HepG2 (cell line): ENCODE measurements around the gene LENG1. TPM values are rescaled to one million over a fixed set of nuclear protein-coding genes. Genes with fewer than 3 reads are reported as not detected.

Source experiments
- ASH2L ChIP-seq: fragments of 300-600, 200-600 bp; sonication (generic); IDR thresholded peaks from 2 replicates; pipeline ENCODE4 v1.7.0; 2017; ENCODE audit warnings: low read depth, mild to moderate bottlenecking, moderate library complexity, mixed read lengths, low read length; ENCODE audit not compliant: insufficient read length
- ATF7 ChIP-seq, 2 experiments: fragments of 450-650 bp in 1 of 2; sonication (generic) in 1 of 2; formaldehyde crosslinking in 1 of 2; IDR thresholded peaks; 2 replicates each; pipeline versions ENCODE4 v1.4.0 to v1.6.1; 2016 to 2020; ENCODE audit warnings: antibody characterized with exemption in 1 of 2, mild to moderate bottlenecking in 1 of 2, missing genetic modification reagents in 1 of 2
- HCFC1 ChIP-seq: fragments of 150-350 bp; IDR thresholded peaks from 2 replicates; pipeline ENCODE4 v1.6.1; 2014; ENCODE audit warnings: low read depth, low read length
- HOXD1 ChIP-seq: sonication (generic); formaldehyde crosslinking; IDR thresholded peaks from 2 replicates; pipeline ENCODE4 v1.5.0; 2020; ENCODE audit warnings: missing genetic modification reagents
- PBX3 ChIP-seq: sonication (generic); formaldehyde crosslinking; IDR thresholded peaks from 2 replicates; pipeline ENCODE4 v1.8.1; 2023; ENCODE audit warnings: missing genetic modification reagents, inconsistent platforms, borderline replicate concordance
- PRPF4 ChIP-seq: fragments of 200-400 bp; formaldehyde crosslinking; IDR thresholded peaks from 2 replicates; pipeline ENCODE4 v1.6.1; 2016; ENCODE audit warnings: low read length, low read depth; ENCODE audit not compliant: poor library complexity, severe bottlenecking
- SMAD3 ChIP-seq: sonication (generic); formaldehyde crosslinking; IDR thresholded peaks from 2 replicates; pipeline ENCODE4 v1.4.0; 2020; ENCODE audit warnings: missing genetic modification reagents
- YY1 ChIP-seq: IDR thresholded peaks from 2 replicates; pipeline ENCODE4 v1.6.1; 2011; ENCODE audit warnings: low read length, low read depth, moderate library complexity, mild to moderate bottlenecking; ENCODE audit not compliant: insufficient read depth, insufficient replicate concordance
- ZBTB1 ChIP-seq: sonication (generic); formaldehyde crosslinking; IDR thresholded peaks from 2 replicates; pipeline ENCODE4 v1.4.0; 2020; ENCODE audit warnings: missing genetic modification reagents, borderline replicate concordance
- ZBTB42 ChIP-seq: sonication (generic); formaldehyde crosslinking; IDR thresholded peaks from 2 replicates; pipeline ENCODE4 v1.5.0; 2020; ENCODE audit warnings: mild to moderate bottlenecking, missing genetic modification reagents
- ZEB1 ChIP-seq: IDR thresholded peaks from 2 replicates; pipeline ENCODE4 v1.6.1; 2012; ENCODE audit warnings: mild to moderate bottlenecking, low read depth, inconsistent platforms; ENCODE audit not compliant: insufficient replicate concordance
- ZFAT ChIP-seq: sonication (generic); formaldehyde crosslinking; conservative IDR thresholded peaks from 2 replicates; pipeline ENCODE4 v1.8.1; 2023; ENCODE audit warnings: missing genetic modification reagents, inconsistent platforms
- ZMYM2 ChIP-seq: sonication (generic); formaldehyde crosslinking; IDR thresholded peaks from 2 replicates; pipeline ENCODE4 v1.8.0; 2022; ENCODE audit warnings: mild to moderate bottlenecking, missing genetic modification reagents
- ZNF142 ChIP-seq: sonication (generic); formaldehyde crosslinking; IDR thresholded peaks from 2 replicates; pipeline ENCODE4 v1.4.0; 2020; ENCODE audit warnings: missing genetic modification reagents
- ZNF510 ChIP-seq: sonication (generic); formaldehyde crosslinking; IDR thresholded peaks from 2 replicates; pipeline ENCODE4 v1.4.0; 2020; ENCODE audit warnings: low read depth, mild to moderate bottlenecking, missing genetic modification reagents
- ZNF549 ChIP-seq: sonication (generic); formaldehyde crosslinking; IDR thresholded peaks from 2 replicates; pipeline ENCODE4 v1.5.0; 2020; ENCODE audit warnings: missing genetic modification reagents
- ZNF569 ChIP-seq: sonication (generic); formaldehyde crosslinking; IDR thresholded peaks from 2 replicates; pipeline ENCODE4 v1.5.0; 2020; ENCODE audit warnings: mild to moderate bottlenecking, missing genetic modification reagents, moderate library complexity, borderline replicate concordance
- ZNF850 ChIP-seq: sonication (generic); formaldehyde crosslinking; conservative IDR thresholded peaks from 2 replicates; pipeline ENCODE4 v1.9.0; 2021; ENCODE audit warnings: mild to moderate bottlenecking, missing genetic modification reagents
- polyA plus RNA-seq, 8 experiments: library from polyadenylated mRNA; depleted of rRNA in 3 of 8; stranded (reverse) in 7 of 8; unstranded in 1 of 8; fragments of >200 nt; fragmentation: Illumina TruSeq in 4 of 8; extraction: Trizol in 4 of 8; gene quantifications; 2 replicates each; pipeline versions ENCODE4 v1.2.1 to v1.2.3, GENCODE V29; 2011 to 2016; ENCODE audit warnings: low read depth in 4 of 8, missing spikeins in 1 of 8, mixed read lengths in 1 of 8; ENCODE audit not compliant: insufficient read depth in 1 of 8
- total RNA-seq, 5 experiments: library from RNA; depleted of rRNA; stranded (reverse); fragments of >200 nt; fragmentation: Illumina TruSeq; extraction: Trizol; gene quantifications; 2 replicates each; pipeline ENCODE4 v1.2.3, GENCODE V29; 2016; ENCODE audit warnings: low read depth in 1 of 5
- TF ChIP-seq, protein P1 (sequence below): sonication (generic); formaldehyde crosslinking; IDR thresholded peaks from 2 replicates; pipeline ENCODE4 v1.4.0; 2020; ENCODE audit warnings: missing genetic modification reagents, borderline replicate concordance

LENG1 gene
- total and polyA plus RNA-seq, 2 of the 13 experiments (the other 11 are each of a cell fraction or from before 2014, with no cell fraction given), result 1.8 to 3.8 TPM

DNA sequence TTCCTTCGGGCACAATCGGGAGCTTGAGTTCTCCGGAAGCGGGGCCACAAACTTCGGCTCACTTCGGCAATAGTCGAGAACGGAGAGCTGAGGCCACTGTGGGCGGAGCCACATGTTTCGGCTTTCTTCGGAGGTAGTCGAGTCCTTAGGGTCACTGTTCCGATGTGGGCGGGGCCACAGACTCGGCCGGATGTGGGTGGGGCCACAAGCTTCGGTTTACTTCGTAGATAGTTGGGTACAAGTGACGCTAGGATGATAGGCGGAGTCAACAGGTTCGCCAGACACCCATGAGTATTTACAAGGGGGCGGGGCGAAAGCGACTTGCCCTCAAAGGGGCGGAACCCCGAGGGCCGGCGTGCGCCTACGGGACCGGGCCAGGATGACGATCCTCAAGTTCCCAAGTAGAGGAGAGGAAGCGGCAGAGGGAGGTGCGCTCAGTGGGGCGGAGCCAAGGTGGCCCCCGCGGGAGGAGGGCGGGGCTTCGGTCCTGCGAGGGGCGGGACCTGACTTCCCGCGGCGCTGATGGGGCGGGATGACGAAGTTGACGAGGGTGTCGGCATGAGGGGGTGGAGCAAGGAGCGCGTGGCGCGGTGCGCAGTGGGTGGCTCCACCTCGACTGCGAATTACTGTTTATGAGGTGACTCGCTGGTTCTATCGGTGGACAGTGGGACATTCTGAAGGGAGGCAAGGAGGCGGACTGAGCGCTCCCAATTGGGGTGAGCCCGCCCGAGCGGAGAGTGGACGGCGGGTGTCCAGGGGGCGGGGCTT is 30.4 kb upstream of the LENG1 start (continued):
- no peak for TF ChIP-seq ZNF142
- no peak for TF ChIP-seq ZNF510
- TF ChIP-seq ZNF549 (CRISPR knock-in tag), result no peak
- TF ChIP-seq ZFAT (CRISPR knock-in tag), result no peak
- no peak for TF ChIP-seq ZBTB1
- no peak for TF ChIP-seq ZMYM2 (CRISPR knock-in tag)
- TF ChIP-seq ZNF569 (CRISPR knock-in tag), result no peak
- peak; percentile 14 for TF ChIP-seq YY1
- no peak for TF ChIP-seq PRPF4
- TF ChIP-seq, protein P1, sequence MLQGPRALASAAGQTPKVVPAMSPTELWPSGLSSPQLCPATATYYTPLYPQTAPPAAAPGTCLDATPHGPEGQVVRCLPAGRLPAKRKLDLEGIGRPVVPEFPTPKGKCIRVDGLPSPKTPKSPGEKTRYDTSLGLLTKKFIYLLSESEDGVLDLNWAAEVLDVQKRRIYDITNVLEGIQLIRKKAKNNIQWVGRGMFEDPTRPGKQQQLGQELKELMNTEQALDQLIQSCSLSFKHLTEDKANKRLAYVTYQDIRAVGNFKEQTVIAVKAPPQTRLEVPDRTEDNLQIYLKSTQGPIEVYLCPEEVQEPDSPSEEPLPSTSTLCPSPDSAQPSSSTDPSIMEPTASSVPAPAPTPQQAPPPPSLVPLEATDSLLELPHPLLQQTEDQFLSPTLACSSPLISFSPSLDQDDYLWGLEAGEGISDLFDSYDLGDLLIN, result no peak
- no peak for TF ChIP-seq ZEB1
- 0 out of 2 replicates have a peak, but pooled peaks have one; percentile 17 for TF ChIP-seq ATF7 (IDR thresholded peaks at IDR 0.05)
- peak; percentile 30; the same call in 1 of the 2 replicates for TF ChIP-seq ATF7 (CRISPR knock-in tag; IDR thresholded peaks at IDR 0.05)
- TF ChIP-seq ZBTB42, result no peak
- no peak for TF ChIP-seq SMAD3
- no peak for TF ChIP-seq PBX3 (CRISPR knock-in tag)
- no peak for TF ChIP-seq HOXD1 (CRISPR knock-in tag)
- no peak for TF ChIP-seq ZNF850 (CRISPR knock-in tag)
- TF ChIP-seq ASH2L, result no peak
- TF ChIP-seq HCFC1, result peak; percentile 10; the same call in 1 of the 2 replicates
